HG03432 (cell line): ENCODE measurements around the gene LRRC17.
A peak's percentile ranks its signal among the peaks of the same experiment; 100 is the strongest.

Source experiments
- ATAC-seq: cut with Tn5 transposase; IDR thresholded peaks from one replicate; pipeline ENCODE4 v1.9.1; 2021; ENCODE audit warnings: mild to moderate bottlenecking, moderate library complexity; ENCODE audit not compliant: unreplicated experiment

Gene LRRC17

GRCh38 chr7:102912742-102913141 is at the start of gene LRRC17:
TSS of gene LRRC17 (plus strand) at chr7:102913000. CDS start at chr7:102933914, 20,914 bp downstream.
- ATAC-seq, result no peak

DNA sequence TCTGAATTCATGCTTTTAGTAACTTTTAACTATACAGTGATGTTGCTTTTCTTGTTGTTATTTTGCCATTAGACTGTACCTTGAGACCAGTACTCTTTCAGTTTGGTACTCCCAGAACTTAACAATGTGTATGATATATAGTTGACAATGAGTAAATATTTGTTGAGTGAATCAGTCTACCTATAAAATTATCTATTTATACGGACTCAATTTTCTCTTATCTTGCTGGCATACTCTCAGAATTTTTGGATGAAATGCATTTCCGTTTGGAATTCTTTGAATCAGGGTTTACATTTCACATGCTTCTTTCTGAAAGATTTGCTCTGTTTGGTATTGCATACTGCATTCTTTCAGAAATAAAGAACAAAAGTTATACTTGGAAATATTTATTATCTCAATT is 47.8 kb upstream of the LRRC17 start:
- no peak for ATAC-seq

DNA sequence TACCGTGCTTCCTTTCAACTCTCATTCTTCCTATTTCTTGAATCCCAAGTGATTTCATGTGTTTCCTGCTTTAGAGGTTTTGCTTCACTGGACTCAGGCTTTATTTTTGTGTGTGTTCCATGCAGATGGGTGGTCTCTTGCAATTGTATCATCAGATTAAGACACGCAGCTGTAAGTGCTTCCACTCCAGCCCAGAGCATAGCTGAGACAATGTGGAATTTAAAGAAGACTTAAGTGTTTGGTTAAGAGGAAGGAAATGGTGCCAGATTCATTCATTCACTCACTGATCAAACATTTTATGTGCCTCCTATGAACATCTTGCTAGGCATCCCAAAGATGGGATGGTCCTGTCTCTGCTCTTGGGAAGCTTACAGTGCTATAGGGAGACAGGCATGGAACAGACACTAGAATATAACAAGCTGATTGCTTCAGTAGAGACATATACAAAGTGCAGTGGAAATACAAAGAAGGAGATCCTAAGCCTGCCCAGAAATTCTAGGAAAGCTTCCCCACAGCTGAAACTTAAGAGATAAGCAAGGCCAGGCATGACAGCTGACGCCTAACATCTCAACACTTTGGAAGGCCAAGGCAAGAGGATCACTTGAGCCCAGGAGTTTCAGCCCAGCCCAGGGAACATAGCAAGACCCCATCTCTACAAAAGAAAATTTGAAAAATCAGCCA is 46.1 kb upstream of the LRRC17 start:
- no peak for ATAC-seq

GRCh38 chr7:102869195-102869594 is 43.6 kb upstream of the LRRC17 start:
- no peak for ATAC-seq

GRCh38 chr7:102872460-102872859 is 40.3 kb upstream of the LRRC17 start:
- no peak for ATAC-seq

- peak; percentile 36 for ATAC-seq
These were observed 39.2 kb upstream of the LRRC17 start for GRCh38 chr7:102873470-102874165.

DNA sequence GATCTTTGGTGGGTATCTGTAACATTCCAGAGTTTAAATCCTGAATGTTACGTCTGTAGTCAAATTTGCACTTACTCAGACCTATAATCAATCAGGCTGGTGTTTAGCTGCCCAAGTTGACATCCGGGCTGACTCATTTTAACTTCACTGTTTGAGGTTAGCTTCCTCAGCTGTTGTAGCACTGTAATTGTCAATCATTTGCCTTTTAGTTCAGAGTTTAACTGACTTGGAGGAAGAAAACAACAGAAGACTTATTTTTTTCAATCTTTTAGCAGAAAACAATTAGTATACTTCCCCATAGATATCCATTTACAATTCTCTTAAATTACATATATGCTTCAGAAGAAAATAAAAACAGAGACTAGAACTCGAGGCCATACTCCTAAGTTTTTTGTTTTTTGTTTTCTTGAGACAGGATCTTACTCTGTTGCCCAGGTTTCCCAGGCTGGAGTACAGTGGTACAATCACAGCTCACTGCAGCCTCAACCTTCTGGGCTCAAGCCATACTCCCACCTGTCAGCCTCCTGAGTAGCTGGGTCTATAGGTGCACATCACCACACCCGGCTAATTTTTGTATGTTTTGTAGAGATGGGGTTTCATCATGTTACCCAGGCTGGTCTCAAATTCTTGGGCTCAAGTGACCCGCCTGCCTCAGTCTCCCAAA is 38.5 kb upstream of the LRRC17 start:
- peak; percentile 99 for ATAC-seq

- ATAC-seq, result no peak
These were observed 37.8 kb upstream of the LRRC17 start for GRCh38 chr7:102874966-102875365.

- ATAC-seq, result peak; percentile 31
These were observed 37.0 kb upstream of the LRRC17 start for GRCh38 chr7:102875700-102876295.

DNA sequence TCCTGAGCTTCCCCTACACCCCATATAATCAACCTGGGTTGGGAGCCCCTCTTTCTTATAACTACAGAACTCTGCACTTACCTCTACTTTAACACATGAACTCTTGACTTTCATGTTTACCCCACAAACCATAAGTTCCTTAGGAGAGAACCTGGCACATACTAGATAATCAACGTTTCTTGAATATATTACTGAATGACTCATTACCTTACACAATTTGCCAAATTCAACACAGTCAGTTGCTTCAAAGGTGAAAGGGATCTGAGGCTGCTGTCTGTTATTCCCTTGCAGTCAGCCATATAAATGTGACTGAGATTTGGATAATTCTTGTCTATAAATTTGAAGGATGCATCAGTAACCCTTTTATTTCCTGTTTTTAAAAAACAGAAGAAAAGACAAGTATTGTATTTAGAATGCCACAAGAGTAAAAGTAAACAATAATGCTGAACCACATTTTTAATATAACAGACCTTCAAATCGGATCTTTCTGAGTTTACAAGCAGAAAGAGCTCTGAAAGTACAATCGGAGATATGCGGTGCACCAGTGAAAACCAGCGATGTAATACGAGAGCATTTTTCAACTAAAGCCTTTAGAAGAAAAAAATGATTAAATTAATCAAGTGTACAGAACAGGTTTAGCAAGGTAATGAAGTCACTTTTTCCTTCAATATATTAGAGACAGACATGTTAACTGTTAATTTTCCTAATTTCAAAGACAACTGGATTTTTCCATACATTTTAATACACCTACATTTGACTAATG is 29.5 kb upstream of the LRRC17 start:
- ATAC-seq, result no peak

DNA sequence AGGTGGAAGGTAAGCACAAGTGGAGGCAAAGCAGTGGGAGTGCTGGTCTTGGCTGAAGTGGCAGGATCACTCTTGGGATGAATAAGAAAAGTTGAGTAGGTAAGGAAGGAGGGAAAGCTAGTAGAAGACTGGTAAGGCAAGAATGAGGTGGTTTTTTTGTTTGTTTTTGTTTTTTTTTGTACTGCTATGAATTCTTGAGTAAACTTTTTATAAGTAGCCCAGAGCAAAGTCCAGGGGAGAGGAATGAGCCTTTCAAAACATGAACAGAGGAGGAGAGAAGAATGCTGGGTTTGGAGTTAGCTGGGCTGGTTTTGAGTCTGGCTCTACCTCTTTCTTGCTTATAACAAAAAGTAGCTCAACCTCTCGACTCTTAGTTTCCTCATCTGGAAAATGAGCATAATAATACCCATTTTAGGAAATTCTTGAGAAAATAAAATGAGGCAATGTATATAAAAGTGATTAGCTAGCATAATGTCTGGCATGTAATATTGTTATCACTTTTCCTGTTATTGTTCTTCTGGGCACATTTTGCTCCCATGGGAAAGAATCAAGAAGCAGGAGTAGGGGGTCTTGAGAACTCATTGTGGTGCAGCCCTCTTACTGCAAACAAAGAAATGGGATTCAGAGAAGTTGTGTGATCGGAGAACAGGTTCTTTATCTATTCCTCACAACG is 24.1 kb upstream of the LRRC17 start:
- no peak for ATAC-seq

DNA sequence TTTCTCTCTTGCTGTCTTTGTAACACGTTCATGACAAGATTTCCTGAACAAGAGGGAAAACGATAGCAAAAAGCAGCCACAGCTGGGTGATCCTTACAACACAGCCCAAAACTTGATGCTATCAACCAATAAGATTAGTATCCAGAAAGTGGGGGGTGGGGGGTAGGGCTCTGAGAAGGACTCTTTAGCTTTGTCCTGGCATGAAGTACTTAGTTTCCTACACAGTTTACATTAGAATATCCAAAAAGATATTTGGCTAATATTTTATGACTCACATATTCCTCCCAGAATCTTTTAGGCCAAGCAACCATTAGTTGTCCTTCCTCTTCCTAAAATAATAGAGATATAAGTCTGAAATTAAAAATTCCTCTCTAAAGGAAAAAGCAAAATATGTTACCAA is 22.9 kb upstream of the LRRC17 start:
- ATAC-seq, result no peak

GRCh38 chr7:102890292-102890970 is 22.4 kb upstream of the LRRC17 start:
- no peak for ATAC-seq

GRCh38 chr7:102890971-102891692 is 21.7 kb upstream of the LRRC17 start:
- no peak for ATAC-seq

- ATAC-seq, result no peak
These were observed 21.0 kb upstream of the LRRC17 start for GRCh38 chr7:102891693-102892261.

- ATAC-seq, result no peak
These were observed 20.0 kb upstream of the LRRC17 start for GRCh38 chr7:102892631-102893278.

- ATAC-seq, result no peak
These were observed 17.2 kb upstream of the LRRC17 start for GRCh38 chr7:102895602-102896001.

GRCh38 chr7:102896585-102896984 is 16.2 kb upstream of the LRRC17 start:
- no peak for ATAC-seq
